H1 (cell line): ENCODE data around the gene SHC1. TPM values are rescaled to one million over a fixed set of nuclear protein-coding genes. Genes with fewer than 3 reads are reported as not detected.
"Not testable (repeated sequence)": the region's sequence is repeated elsewhere in the genome, so short reads cannot be mapped to it uniquely, and the experiment has no call there.

Experiments used
- CTCF ChIA-PET: fragments of 300-600 bp; sonication (Branson Sonifier 250); formaldehyde crosslinking; loops from one replicate; lab custom pipeline; 2021; ENCODE audit not compliant: partially characterized antibody; lab: Charles Lee
- POLR2A ChIA-PET: fragments of 300-600 bp; sonication (Branson Sonifier 250); formaldehyde crosslinking; loops from one replicate; lab custom pipeline; 2021; ENCODE audit warnings: inconsistent platforms; ENCODE audit not compliant: partially characterized antibody; lab: Charles Lee
- DNase-seq, 2 experiments: peaks; one replicate each; pipeline versions ENCODE4 v3.0.0 to v3.0.0-alpha.2; 2010 to 2022; ENCODE audit warnings: low spot score in 2 of 2, low read depth in 1 of 2, mixed read lengths in 1 of 2
- FAIRE-seq: peaks from 2 replicates; lab custom pipeline; 2011; peaks lifted over from hg19 to GRCh38; lab: Jason Lieb, UNC
- H2AFZ ChIP-seq: 2 replicates; pipeline ENCODE4 v1.8.1; 2012; ENCODE audit warnings: low read length, inconsistent platforms
- H2AK5ac ChIP-seq: 2 replicates; pipeline ENCODE4 v1.6.1; 2013; ENCODE audit warnings: low read depth, low read length
- H2BK120ac ChIP-seq: replicated peaks from 2 replicates; pipeline ENCODE3; 2013; ENCODE audit warnings: low read depth, low read length, inconsistent platforms
- H2BK12ac ChIP-seq: 2 replicates; pipeline ENCODE4 v1.6.1; 2013; ENCODE audit warnings: low read depth, low read length
- H2BK15ac ChIP-seq: 2 replicates; pipeline ENCODE4 v1.6.1; 2013; ENCODE audit warnings: low read length
- H2BK20ac ChIP-seq: 2 replicates; pipeline ENCODE4 v1.6.1; 2013; ENCODE audit warnings: low read length
- H2BK5ac ChIP-seq: 2 replicates; pipeline ENCODE4 v1.6.1; 2013; ENCODE audit warnings: low read depth, low read length
- H3K14ac ChIP-seq: 2 replicates; pipeline ENCODE4 v1.6.1; 2013; ENCODE audit warnings: inconsistent platforms; ENCODE audit not compliant: insufficient read length
- H3K18ac ChIP-seq: 2 replicates; pipeline ENCODE4 v1.6.1; 2013; ENCODE audit warnings: low read length; ENCODE audit errors: extremely low read depth
- H3K23ac ChIP-seq: 2 replicates; pipeline ENCODE4 v1.6.1; 2013; ENCODE audit warnings: inconsistent platforms; ENCODE audit not compliant: insufficient read length
- H3K23me2 ChIP-seq: 2 replicates; pipeline ENCODE4 v1.6.1; 2013; ENCODE audit warnings: low read depth, low read length
- H3K27ac ChIP-seq: 2 replicates; pipeline ENCODE4 v1.6.1; 2011; ENCODE audit warnings: low read depth, low read length, inconsistent platforms
- H3K27me3 ChIP-seq, 4 experiments: replicated peaks in 1 of 4; 1 replicate in 1 of 4; 2 replicates in 3 of 4; pipeline versions ENCODE4 v1.6.1 to v1.8.1; 2011 to 2013; ENCODE audit warnings: low read length in 3 of 4, mild to moderate bottlenecking in 3 of 4, inconsistent platforms in 2 of 4, mixed read lengths in 2 of 4, moderate library complexity in 1 of 4; ENCODE audit not compliant: control insufficient read depth in 3 of 4, insufficient read depth in 3 of 4; ENCODE audit errors: extremely low read depth in 1 of 4
- H3K36me3 ChIP-seq, 4 experiments: 2 replicates each; pipeline versions ENCODE4 v1.6.1 to v1.8.1; 2011 to 2013; ENCODE audit warnings: mild to moderate bottlenecking in 4 of 4, low read length in 3 of 4, moderate library complexity in 2 of 4, control low read depth in 1 of 4, inconsistent platforms in 1 of 4; ENCODE audit not compliant: insufficient read depth in 4 of 4, control insufficient read depth in 2 of 4
- H3K4ac ChIP-seq: replicated peaks from 2 replicates; pipeline ENCODE3; 2013; ENCODE audit warnings: low read length, low read depth, mixed read lengths, inconsistent platforms; ENCODE audit not compliant: insufficient read length
- H3K4me1 ChIP-seq, 4 experiments: replicated peaks in 1 of 4; 1 replicate in 1 of 4; 2 replicates in 3 of 4; pipeline versions ENCODE4 v1.6.1 to v1.8.1; 2011 to 2013; ENCODE audit warnings: low read length in 3 of 4, inconsistent platforms in 2 of 4, mixed read lengths in 1 of 4; ENCODE audit not compliant: insufficient read depth in 4 of 4, control insufficient read depth in 3 of 4
- H3K4me2 ChIP-seq, 2 experiments: 2 replicates each; pipeline versions ENCODE4 v1.6.1 to v1.8.1; 2011 to 2013; ENCODE audit warnings: low read depth in 2 of 2, low read length in 2 of 2, control low read depth in 1 of 2, inconsistent platforms in 1 of 2, mild to moderate bottlenecking in 1 of 2; ENCODE audit not compliant: insufficient read depth in 1 of 2
- H3K4me3 ChIP-seq, 4 experiments: fragments of 200-600, 300-600 bp in 1 of 4; sonication (generic), shearing (Covaris generic), sonication (Bioruptor Twin) in 1 of 4; 2 replicates each; pipeline versions ENCODE4 v1.5.1 to v1.8.1; 2011 to 2016; ENCODE audit warnings: low read length in 4 of 4, low read depth in 3 of 4, control low read depth in 2 of 4, inconsistent platforms in 2 of 4, mild to moderate bottlenecking in 2 of 4, mixed read lengths in 1 of 4, moderate library complexity in 1 of 4; ENCODE audit not compliant: insufficient read depth in 2 of 4; ENCODE audit errors: extremely low read depth in 1 of 4
- H3K56ac ChIP-seq: replicated peaks from 2 replicates; pipeline ENCODE3; 2013; ENCODE audit warnings: low read depth, mild to moderate bottlenecking, mixed read lengths, low read length, inconsistent platforms; ENCODE audit not compliant: insufficient read length
- H3K79me1 ChIP-seq: 2 replicates; pipeline ENCODE4 v1.6.1; 2013; ENCODE audit warnings: low read depth, low read length, control low read depth
- H3K79me2 ChIP-seq, 2 experiments: 2 replicates each; pipeline versions ENCODE4 v1.6.1 to v1.8.1; 2012 to 2013; ENCODE audit warnings: low read length in 2 of 2, mild to moderate bottlenecking in 2 of 2, inconsistent platforms in 1 of 2; ENCODE audit not compliant: insufficient read depth in 2 of 2, control insufficient read depth in 1 of 2
- H3K9ac ChIP-seq, 4 experiments: replicated peaks in 1 of 4; 1 replicate in 1 of 4; 2 replicates in 3 of 4; pipeline versions ENCODE4 v1.6.1 to v1.8.1; 2011 to 2013; ENCODE audit warnings: low read depth in 3 of 4, low read length in 3 of 4, control low read depth in 2 of 4, mild to moderate bottlenecking in 2 of 4, moderate library complexity in 2 of 4, inconsistent platforms in 1 of 4; ENCODE audit errors: extremely low read depth in 1 of 4
- H3K9me3 ChIP-seq, 2 experiments: 2 replicates each; pipeline versions ENCODE4 v1.6.1 to v1.8.1; 2012 to 2013; ENCODE audit warnings: mild to moderate bottlenecking in 2 of 2, moderate library complexity in 2 of 2, control low read depth in 1 of 2, inconsistent platforms in 1 of 2, low read depth in 1 of 2, low read length in 1 of 2, mixed read lengths in 1 of 2; ENCODE audit not compliant: insufficient read depth in 2 of 2
- H4K20me1 ChIP-seq, 2 experiments: replicated peaks in 1 of 2; 2 replicates each; pipeline versions ENCODE3 to v1.8.1; 2011 to 2013; ENCODE audit warnings: inconsistent platforms in 2 of 2, low read length in 2 of 2, mild to moderate bottlenecking in 1 of 2; ENCODE audit not compliant: insufficient read depth in 2 of 2, control insufficient read depth in 1 of 2
- H4K5ac ChIP-seq: 2 replicates; pipeline ENCODE4 v1.6.1; 2013; ENCODE audit warnings: low read length, low read depth, mixed read lengths, inconsistent platforms; ENCODE audit not compliant: insufficient read length
- H4K8ac ChIP-seq: 2 replicates; pipeline ENCODE4 v1.8.0; 2013; ENCODE audit warnings: mild to moderate bottlenecking, moderate library complexity, low read length, inconsistent platforms; ENCODE audit not compliant: insufficient read depth; ENCODE audit errors: extremely low read depth
- H4K91ac ChIP-seq: replicated peaks from 2 replicates; pipeline ENCODE3; 2013; ENCODE audit warnings: low read length, mixed read lengths, inconsistent platforms; ENCODE audit not compliant: insufficient read length
- CTCF ChIP-seq, 3 experiments: IDR thresholded peaks; 1 replicate in 2 of 3; 2 replicates in 1 of 3; pipeline versions ENCODE4 v1.5.1 to v1.6.1; 2011; ENCODE audit warnings: low read length in 3 of 3, mild to moderate bottlenecking in 3 of 3, inconsistent platforms in 2 of 3, low read depth in 1 of 3, moderate library complexity in 1 of 3; ENCODE audit not compliant: insufficient read depth in 1 of 3; ENCODE audit errors: control extremely low read depth in 1 of 3
- RAD21 ChIP-seq, 2 experiments: IDR thresholded peaks in 1 of 2; conservative IDR thresholded peaks in 1 of 2; 2 replicates each; pipeline ENCODE4 v1.6.1; 2011; ENCODE audit warnings: low read depth in 2 of 2, low read length in 2 of 2, improper control_type of control experiment in 1 of 2, inconsistent platforms in 1 of 2, mild to moderate bottlenecking in 1 of 2, moderate library complexity in 1 of 2
- WGBS, 2 experiments: shearing (Covaris generic) in 1 of 2; methylation state at CpG; one replicate each; pipeline versions ENCODE4 v1.1.6 to v1.1.7; 2013 to 2015; ENCODE audit warnings: low lambda C conversion rate in 2 of 2, mixed read lengths in 2 of 2, inconsistent platforms in 1 of 2, low coverage in 1 of 2, missing lambda C conversion rate in 1 of 2; ENCODE audit not compliant: insufficient replicate concordance in 2 of 2, insufficient coverage in 1 of 2, insufficient read length in 1 of 2; ENCODE audit errors: extremely low coverage in 1 of 2, missing lambda C conversion rate in 1 of 2; 5-methylcytosine and 5-hydroxymethylcytosine counted together
- polyA plus RNA-seq, 7 experiments: library from polyadenylated mRNA; depleted of rRNA in 3 of 7; stranded (reverse) in 5 of 7; unstranded in 2 of 7; fragments of >200 nt in 5 of 7; fragments of 200-250 nt in 2 of 7; gene quantifications; 1 replicate in 5 of 7; 2 replicates in 1 of 7; 4 replicates in 1 of 7; pipeline versions ENCODE4 v1.2.1 to v1.2.3, GENCODE V29; 2011 to 2013; ENCODE audit warnings: missing spikeins in 2 of 7, mixed read lengths in 2 of 7
- total RNA-seq: library from RNA; stranded (reverse); fragmentation: NEBNext Ultra II Directional; extraction: Animal tissue kit (Norgen Biotek cat#: 25700); gene quantifications from 2 replicates; pipeline ENCODE4 v1.2.1, GENCODE V29; 2021

The SHC1 gene
- total and polyA plus RNA-seq, 2 of the 8 experiments (the other 6 are each of a cell fraction or from before 2014, with no cell fraction given), result 177 to 212 TPM

GRCh38 chr1:154995301-154995983, 24.9 kb upstream of the SHC1 start:
- not testable (repeated sequence) for H3K4me3 ChIP-seq, H4K8ac ChIP-seq, H2AK5ac ChIP-seq, H3K23ac ChIP-seq, H3K27me3 ChIP-seq, H3K4ac ChIP-seq, H2BK15ac ChIP-seq, H4K5ac ChIP-seq, H3K56ac ChIP-seq, H3K4me2 ChIP-seq, H3K14ac ChIP-seq, H2BK120ac ChIP-seq, DNase-seq, H3K4me1 ChIP-seq, H3K79me2 ChIP-seq, H3K9ac ChIP-seq, H2BK12ac ChIP-seq, H2BK20ac ChIP-seq, H3K9me3 ChIP-seq, H3K27ac ChIP-seq, H3K36me3 ChIP-seq, H4K20me1 ChIP-seq, H3K79me1 ChIP-seq, H3K23me2 ChIP-seq, FAIRE-seq, H4K91ac ChIP-seq, H2AFZ ChIP-seq, H3K18ac ChIP-seq, H2BK5ac ChIP-seq
- TF ChIP-seq CTCF (IDR thresholded peaks at IDR 0.05; ENCODE audit: control extremely low read depth in 1 of 3, insufficient read depth in 1 of 3, low read depth in 1 of 3, low read length in 3 of 3), result peak in 2 of 3 experiments; percentile 41 to 43; a peak in 3 of 4 replicates
- peak in 1 of 2 experiments; percentile 20; a peak in 1 of 4 replicates for TF ChIP-seq RAD21 (IDR thresholded peaks at IDR 0.05 in 1 of 2, conservative IDR thresholded peaks at IDR 0.05 in 1 of 2; ENCODE audit: low read depth in 2 of 2, low read length in 2 of 2)
- ChIA-PET CTCF (interaction anchor here (0.6 to 14.0 kb wide), 20 partner anchors 9 to 143 kb away, joined by 3 to 334 read pairs (median 4); partner anchors contain the start of genes CKS1B, EFNA4, FLAD1 and PBXIP1), POLR2A (interaction anchor here (0.6 to 42.8 kb wide), 10 partner anchors 13 to 126 kb away, joined by 3 to 702 read pairs (median 4); partner anchors contain the start of genes CKS1B, FLAD1, PBXIP1 and PMVK)
- WGBS, 2 experiments, result 67% methylated on average over 10 of the region's 13 CpGs; no CpG with 5 or more reads in 1 of the 2 experiments
